ENCODE measurements around the gene KAZALD1. TPM values are rescaled to one million over a fixed set of nuclear protein-coding genes. Genes with fewer than 3 reads are reported as not detected.

KAZALD1 gene
- total RNA-seq, 1 experiment from 2014 or later, result 16.0 TPM

- BruUV-seq (replicated peaks), result no TSS peak
- TF ChIP-seq SRF (IDR thresholded peaks at IDR 0.05; ENCODE audit: low read depth) (no peak), EZH2 (IDR thresholded peaks at IDR 0.05) (no peak)
- Histone ChIP-seq H3K4me2 (ENCODE audit: low read length) (no peak overlapping the region), H2AFZ (ENCODE audit: low read depth, low read length, poor library complexity, severe bottlenecking) (no peak overlapping the region), H4K20me1 (ENCODE audit: insufficient read depth) (no peaks in the 10 kb centered on the region), H3K4me1 (ENCODE audit: control insufficient read depth in 1 of 2, insufficient read depth in 2 of 2, low read length in 2 of 2) (peaks cover 25 to 57% of the 10 kb centered on the region in 2 experiments), H3K27ac (ENCODE audit: low read depth, low read length) (no peak overlapping the region), H3K27me3 (ENCODE audit: insufficient read depth, low read length) (no peaks in the 10 kb centered on the region), H3K9ac (ENCODE audit: low read length) (no peak overlapping the region), H3K9me3 (ENCODE audit: control insufficient read depth in 1 of 2, insufficient read depth in 1 of 2, low read depth in 1 of 2, low read length in 2 of 2) (no peaks in the 10 kb centered on the region), H3K36me3 (ENCODE audit: control insufficient read depth in 1 of 2, insufficient read depth in 2 of 2, low read length in 2 of 2) (no peaks in the 10 kb centered on the region), H3K9me2 (ENCODE audit: insufficient read depth) (no peaks in the 10 kb centered on the region), H3K4me3 (replicated peaks in 1 of 2; ENCODE audit: low read depth in 1 of 2, low read length in 2 of 2) (no peak overlapping the region), H3K79me2 (ENCODE audit: insufficient read depth, low read length) (no peaks in the 10 kb centered on the region)
- POLR2A ChIA-PET, result no interaction called here
- intact Hi-C loops (cut with micrococcal nuclease), result loop anchor here (10.0 kb wide), 2 partner anchors 271 to 671 kb away; partner anchors contain the start of genes PAX2 and SCD
- RAD21 ChIA-PET (ENCODE audit: low non-redundant PET in 1 of 2, low total read pairs in 2 of 2, uncharacterized antibody in 2 of 2, unreplicated experiment in 2 of 2), result no interaction called here
- ATAC-seq (no peak), DNase-seq (ENCODE audit: low read depth, low spot score) (no peak)
- CTCF ChIA-PET, result interaction anchor here (0.9 to 5.0 kb wide), 5 partner anchors 8 to 46 kb away, joined by 3 to 98 read pairs (median 16); partner anchors contain the start of genes KAZALD1, LZTS2, PDZD7 and SFXN3
Measured at GRCh38 chr10:101015582-101015973, 46.2 kb upstream of the KAZALD1 start.

GRCh38 chr10:101016814-101017213 lies 45.0 kb upstream of the KAZALD1 start:
- no peak for ATAC-seq
- BruUV-seq (replicated peaks), result no TSS peak
- no peak overlapping the region for H3K4me2 ChIP-seq (ENCODE audit: low read length)
- no peaks in the 10 kb centered on the region for H3K9me2 ChIP-seq (ENCODE audit: insufficient read depth)
- POLR2A ChIA-PET, result no interaction called here
- no peak overlapping the region for H3K27ac ChIP-seq (ENCODE audit: low read depth, low read length)
- H3K27me3 ChIP-seq (ENCODE audit: insufficient read depth, low read length), result no peaks in the 10 kb centered on the region
- H3K9ac ChIP-seq (ENCODE audit: low read length), result no peak overlapping the region
- H3K36me3 ChIP-seq (ENCODE audit: control insufficient read depth in 1 of 2, insufficient read depth in 2 of 2, low read length in 2 of 2), result no peaks in the 10 kb centered on the region
- RAD21 ChIA-PET (ENCODE audit: low non-redundant PET in 1 of 2, low total read pairs in 2 of 2, uncharacterized antibody in 2 of 2, unreplicated experiment in 2 of 2), result no interaction called here
- H3K9me3 ChIP-seq (ENCODE audit: control insufficient read depth in 1 of 2, insufficient read depth in 1 of 2, low read depth in 1 of 2, low read length in 2 of 2), result no peaks in the 10 kb centered on the region
- no peak overlapping the region for H2AFZ ChIP-seq (ENCODE audit: low read depth, low read length, poor library complexity, severe bottlenecking)
- intact Hi-C loops (cut with micrococcal nuclease), result loop anchor here (10.0 kb wide), 2 partner anchors 272 to 672 kb away; partner anchors contain the start of genes PAX2 and SCD
- no peak for TF ChIP-seq ZFX (IDR thresholded peaks at IDR 0.05)
- CTCF ChIA-PET, result interaction anchor here (0.9 to 5.0 kb wide), 8 partner anchors 14 to 197 kb away, joined by 3 to 98 read pairs (median 11); partner anchors contain the start of genes LZTS2, PDZD7 and SFXN3
- H3K4me1 ChIP-seq (ENCODE audit: control insufficient read depth in 1 of 2, insufficient read depth in 2 of 2, low read length in 2 of 2), result peaks cover 21 to 49% of the 10 kb centered on the region in 2 experiments
- H3K4me3 ChIP-seq (replicated peaks in 1 of 2; ENCODE audit: low read depth in 1 of 2, low read length in 2 of 2), result no peak overlapping the region
- no peaks in the 10 kb centered on the region for H4K20me1 ChIP-seq (ENCODE audit: insufficient read depth)
- H3K79me2 ChIP-seq (ENCODE audit: insufficient read depth, low read length), result no peaks in the 10 kb centered on the region
- no peak for DNase-seq (ENCODE audit: low read depth, low spot score)

Data from HCT116 (cell line).